Choroid plexus epithelial cell (primary cell): ENCODE data around the gene ISG20L2.

ENCODE experiments used
- DNase-seq: peaks from one replicate; pipeline ENCODE4 v3.0.0-alpha.2; 2010; ENCODE audit warnings: low read depth
- H3K4me3 ChIP-seq: 2 replicates; pipeline ENCODE4 v1.5.1; 2011; ENCODE audit warnings: low read depth, mild to moderate bottlenecking, control low read depth, low read length, moderate library complexity
- CTCF ChIP-seq: conservative IDR thresholded peaks from 2 replicates; pipeline ENCODE4 v1.5.1; 2011; ENCODE audit warnings: low read depth, mild to moderate bottlenecking, control low read depth, inconsistent platforms, low read length, moderate library complexity

ISG20L2 gene

GRCh38 chr1:156725683-156726280, 2.8 kb downstream of the ISG20L2 start:
- peak; percentile 98 for TF ChIP-seq CTCF
- H3K4me3 ChIP-seq: peak overlapping the region; percentile 52
- DNase-seq: peak; percentile 95

GRCh38 chr1:156721535-156721934, 7.0 kb downstream of the ISG20L2 start:
- no peak for TF ChIP-seq CTCF
- no peak overlapping the region for H3K4me3 ChIP-seq
- DNase-seq: no peak

- no peak for DNase-seq
Observed at GRCh38 chr1:156721131-156721530, 7.4 kb downstream of the ISG20L2 start.

GRCh38 chr1:156717351-156717750, 11.2 kb downstream of the ISG20L2 start:
- H3K4me3 ChIP-seq: no peak overlapping the region
- no peak for TF ChIP-seq CTCF
- no peak for DNase-seq

More at GRCh38 chr1:156721131-156721530, 7.4 kb downstream of the ISG20L2 start:
- TF ChIP-seq CTCF: no peak
- no peak overlapping the region for H3K4me3 ChIP-seq

GRCh38 chr1:156714830-156715229, 13.7 kb downstream of the ISG20L2 start:
- no peak for DNase-seq
- no peak for TF ChIP-seq CTCF
- no peak overlapping the region for H3K4me3 ChIP-seq

- no peak overlapping the region for H3K4me3 ChIP-seq
- no peak for TF ChIP-seq CTCF
- no peak for DNase-seq
Observed at GRCh38 chr1:156712626-156713025, 15.9 kb downstream of the ISG20L2 start.

- no peak overlapping the region for H3K4me3 ChIP-seq
- no peak for TF ChIP-seq CTCF
- no peak for DNase-seq
Observed at GRCh38 chr1:156711011-156711817, 17.4 kb downstream of the ISG20L2 start.
